SK-N-SH (cell line): ENCODE measurements around the gene SMARCD3.

Experiments
- ELF1 ChIP-seq: IDR thresholded peaks from 2 replicates; pipeline ENCODE4 v1.4.0; 2012
- GATA2 ChIP-seq: sonication (generic); formaldehyde crosslinking; IDR thresholded peaks from 2 replicates; pipeline ENCODE4 v1.5.0; 2020; ENCODE audit warnings: mild to moderate bottlenecking, missing genetic modification reagents
- JUND ChIP-seq: IDR thresholded peaks from 2 replicates; pipeline ENCODE4 v1.4.0; 2012
- MAX ChIP-seq: IDR thresholded peaks from 2 replicates; pipeline ENCODE4 v1.4.0; 2012; ENCODE audit warnings: low read depth
- NRF1 ChIP-seq: IDR thresholded peaks from 2 replicates; pipeline ENCODE4 v1.6.1; 2012; ENCODE audit warnings: low read depth, mild to moderate bottlenecking, low read length
- POLR2AphosphoS5 ChIP-seq: IDR thresholded peaks from 2 replicates; pipeline ENCODE4 v1.6.1; 2012; ENCODE audit warnings: low read depth, low read length
- SIN3A ChIP-seq: IDR thresholded peaks from 2 replicates; pipeline ENCODE4 v1.6.1; 2012; ENCODE audit warnings: low read depth, mild to moderate bottlenecking, low read length, moderate library complexity, borderline replicate concordance
- TAF1 ChIP-seq: IDR thresholded peaks from 2 replicates; pipeline ENCODE4 v1.6.1; 2012; ENCODE audit warnings: low read depth, mild to moderate bottlenecking, low read length, moderate library complexity, borderline replicate concordance
- TEAD4 ChIP-seq: IDR thresholded peaks from 2 replicates; pipeline ENCODE4 v1.4.0; 2012; ENCODE audit warnings: mild to moderate bottlenecking, borderline replicate concordance; ENCODE audit not compliant: insufficient read depth

- TF ChIP-seq MAX = no peak
- TF ChIP-seq POLR2AphosphoS5 = no peak
- TF ChIP-seq JUND = no peak
- no peak for TF ChIP-seq GATA2 (CRISPR knock-in tag)
- no peak for TF ChIP-seq ELF1
- TF ChIP-seq TAF1 = no peak
- TF ChIP-seq SIN3A = no peak
- TF ChIP-seq NRF1 = no peak
- TF ChIP-seq TEAD4 = no peak
Observed at GRCh38 chr7:151275813-151276577, 27.5 kb upstream of the SMARCD3 start.
